Hematopoietic multipotent progenitor cell treated with erythropoietin and hydrocortisone succinate and interleukin-3 and kit ligand, for 6 days (in vitro differentiated cells): ENCODE data around the gene TNIK.

ENCODE experiments used
- DNase-seq: peaks from one replicate; pipeline ENCODE4 v3.0.0-alpha.2; 2015

TNIK gene

GRCh38 chr3:171113716-171114115 is 346.5 kb downstream of the TNIK start:
- DNase-seq = peak; percentile 17

GRCh38 chr3:171110715-171111114 is 349.5 kb downstream of the TNIK start:
- no peak for DNase-seq

GRCh38 chr3:171108066-171108465 is 352.1 kb downstream of the TNIK start:
- DNase-seq = no peak

- no peak for DNase-seq
Measured at GRCh38 chr3:171103185-171103584, 357.0 kb downstream of the TNIK start.

- no peak for DNase-seq
Measured at GRCh38 chr3:171101982-171102641, 358.1 kb downstream of the TNIK start.

- no peak for DNase-seq
Measured at GRCh38 chr3:171099911-171100310, 360.3 kb downstream of the TNIK start.

- no peak for DNase-seq
Measured at GRCh38 chr3:171095063-171095462, 365.1 kb downstream of the TNIK start.

- no peak for DNase-seq
Measured at GRCh38 chr3:171094411-171094810, 365.8 kb downstream of the TNIK start.

- no peak for DNase-seq
Measured at GRCh38 chr3:171093462-171093861, 366.7 kb downstream of the TNIK start.

GRCh38 chr3:171092467-171092911 is 367.7 kb downstream of the TNIK start:
- DNase-seq = no peak

GRCh38 chr3:171090321-171090720 is 369.9 kb downstream of the TNIK start:
- DNase-seq = no peak

GRCh38 chr3:171088964-171089754 is 371.0 kb downstream of the TNIK start:
- peak; percentile 9 for DNase-seq

- DNase-seq = no peak
Measured at GRCh38 chr3:171088496-171088895, 371.7 kb downstream of the TNIK start.

GRCh38 chr3:171086914-171087313 is 373.3 kb downstream of the TNIK start:
- DNase-seq = no peak

- DNase-seq = no peak
Measured at GRCh38 chr3:171077261-171077660, 382.9 kb downstream of the TNIK start.

- no peak for DNase-seq
Measured at GRCh38 chr3:171072432-171072831, 387.8 kb downstream of the TNIK start.

GRCh38 chr3:171068658-171069057 is 391.5 kb downstream of the TNIK start:
- DNase-seq = no peak

GRCh38 chr3:171066206-171066605 is 394.0 kb downstream of the TNIK start:
- DNase-seq = no peak

GRCh38 chr3:171065732-171066131 is 394.5 kb downstream of the TNIK start:
- no peak for DNase-seq

GRCh38 chr3:171064461-171064860 is 395.7 kb downstream of the TNIK start:
- no peak for DNase-seq

GRCh38 chr3:171061749-171062148 is 398.5 kb downstream of the TNIK start:
- DNase-seq = no peak

GRCh38 chr3:171059978-171060377 is 400.2 kb downstream of the TNIK start:
- DNase-seq = no peak

GRCh38 chr3:171058873-171059603 is 401.2 kb downstream of the TNIK start:
- DNase-seq = no peak

GRCh38 chr3:171058058-171058457 is 402.1 kb downstream of the TNIK start:
- no peak for DNase-seq
